ENCODE results near the gene FGF14. TPM values are rescaled to one million over a fixed set of nuclear protein-coding genes. Genes with fewer than 3 reads are reported as not detected.

Gene FGF14
- total RNA-seq, 2 donors from 2014 or later = under 0.01 to 0.28 TPM

DNA sequence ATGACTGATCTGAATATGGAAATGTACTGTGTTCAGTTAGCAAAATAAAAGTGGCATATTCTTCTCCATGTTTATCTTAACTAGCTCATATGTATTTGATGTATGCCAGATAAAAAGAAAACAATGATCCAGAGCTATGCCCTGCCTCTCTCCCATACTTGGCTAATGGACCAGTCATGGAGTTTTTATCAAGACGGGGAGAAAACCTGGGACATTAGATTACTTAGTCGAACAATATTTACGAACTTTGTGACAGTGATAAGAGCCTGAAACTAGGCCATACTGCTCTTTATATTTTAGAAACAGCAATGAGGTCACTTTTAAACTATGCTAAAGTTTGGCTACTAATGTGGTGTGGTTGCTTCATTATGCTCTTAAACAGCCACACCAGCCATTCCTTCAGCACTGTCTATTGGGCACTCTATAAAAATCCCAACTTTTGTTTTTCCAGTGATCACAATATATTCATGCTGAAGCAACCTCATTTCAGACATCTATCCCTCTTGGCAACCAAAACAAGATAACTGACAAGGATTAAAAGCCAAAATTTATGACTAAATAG, 265.0 kb downstream of the FGF14 start:
- H3K27me3 ChIP-seq (replicated peaks; ENCODE audit: insufficient read depth) = no peaks in the 10 kb centered on the region
- intact Hi-C loops (cut with DNase I) = no loop called here
- H3K27ac ChIP-seq = no peak overlapping the region
- H3K4me3 ChIP-seq = no peak overlapping the region
- H3K36me3 ChIP-seq = no peaks in the 10 kb centered on the region
- WGBS = 74% methylated on average over 3 of the region's 3 CpGs
- TF ChIP-seq, protein P1, sequence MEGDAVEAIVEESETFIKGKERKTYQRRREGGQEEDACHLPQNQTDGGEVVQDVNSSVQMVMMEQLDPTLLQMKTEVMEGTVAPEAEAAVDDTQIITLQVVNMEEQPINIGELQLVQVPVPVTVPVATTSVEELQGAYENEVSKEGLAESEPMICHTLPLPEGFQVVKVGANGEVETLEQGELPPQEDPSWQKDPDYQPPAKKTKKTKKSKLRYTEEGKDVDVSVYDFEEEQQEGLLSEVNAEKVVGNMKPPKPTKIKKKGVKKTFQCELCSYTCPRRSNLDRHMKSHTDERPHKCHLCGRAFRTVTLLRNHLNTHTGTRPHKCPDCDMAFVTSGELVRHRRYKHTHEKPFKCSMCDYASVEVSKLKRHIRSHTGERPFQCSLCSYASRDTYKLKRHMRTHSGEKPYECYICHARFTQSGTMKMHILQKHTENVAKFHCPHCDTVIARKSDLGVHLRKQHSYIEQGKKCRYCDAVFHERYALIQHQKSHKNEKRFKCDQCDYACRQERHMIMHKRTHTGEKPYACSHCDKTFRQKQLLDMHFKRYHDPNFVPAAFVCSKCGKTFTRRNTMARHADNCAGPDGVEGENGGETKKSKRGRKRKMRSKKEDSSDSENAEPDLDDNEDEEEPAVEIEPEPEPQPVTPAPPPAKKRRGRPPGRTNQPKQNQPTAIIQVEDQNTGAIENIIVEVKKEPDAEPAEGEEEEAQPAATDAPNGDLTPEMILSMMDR (IDR thresholded peaks at IDR 0.05) = no peak
- TF ChIP-seq POLR2A (IDR thresholded peaks at IDR 0.05) = no peak
- no peak for TF ChIP-seq POLR2AphosphoS5 (IDR thresholded peaks at IDR 0.05)
- no peaks in the 10 kb centered on the region for H3K9me3 ChIP-seq
- no peak for DNase-seq (ENCODE audit: low spot score)
- no peaks in the 10 kb centered on the region for H3K4me1 ChIP-seq (replicated peaks)

DNA sequence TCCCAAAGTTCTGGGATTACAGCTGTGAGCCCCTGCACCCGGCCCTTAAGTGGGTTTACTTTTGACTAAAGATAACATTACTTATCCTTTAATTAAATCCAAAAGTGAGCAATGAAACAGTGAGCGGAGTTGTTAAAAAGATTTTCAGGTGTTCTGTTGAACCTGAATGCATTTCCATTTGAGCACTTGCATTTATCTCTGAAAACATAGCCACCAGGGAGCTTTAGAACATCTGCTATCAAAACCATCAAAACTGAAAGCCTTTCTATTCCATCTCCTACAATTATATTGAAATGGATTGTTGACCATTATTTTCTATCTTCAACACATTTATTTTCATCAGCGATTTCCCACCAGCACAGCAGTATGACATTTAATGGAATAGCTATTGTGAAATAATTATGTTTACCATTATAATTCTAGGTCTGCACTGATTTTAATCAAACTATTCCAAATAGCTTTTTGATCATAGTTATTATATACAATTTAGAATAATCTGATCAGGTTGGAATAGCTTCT, 269.0 kb downstream of the FGF14 start:
- intact Hi-C loops (cut with DNase I) = no loop called here
- Histone ChIP-seq H3K27me3 (replicated peaks; ENCODE audit: insufficient read depth) (no peaks in the 10 kb centered on the region), H3K9me3 (no peaks in the 10 kb centered on the region), H3K27ac (no peak overlapping the region), H3K36me3 (no peaks in the 10 kb centered on the region), H3K4me3 (no peak overlapping the region), H3K4me1 (replicated peaks) (no peaks in the 10 kb centered on the region)
- DNase-seq (ENCODE audit: low spot score) = no peak
- TF ChIP-seq POLR2AphosphoS5 (IDR thresholded peaks at IDR 0.05) (no peak), POLR2A (IDR thresholded peaks at IDR 0.05) (no peak)
- TF ChIP-seq, protein P1 (IDR thresholded peaks at IDR 0.05) = no peak
- 74% methylated on average over 3 of the region's 3 CpGs for WGBS

DNA sequence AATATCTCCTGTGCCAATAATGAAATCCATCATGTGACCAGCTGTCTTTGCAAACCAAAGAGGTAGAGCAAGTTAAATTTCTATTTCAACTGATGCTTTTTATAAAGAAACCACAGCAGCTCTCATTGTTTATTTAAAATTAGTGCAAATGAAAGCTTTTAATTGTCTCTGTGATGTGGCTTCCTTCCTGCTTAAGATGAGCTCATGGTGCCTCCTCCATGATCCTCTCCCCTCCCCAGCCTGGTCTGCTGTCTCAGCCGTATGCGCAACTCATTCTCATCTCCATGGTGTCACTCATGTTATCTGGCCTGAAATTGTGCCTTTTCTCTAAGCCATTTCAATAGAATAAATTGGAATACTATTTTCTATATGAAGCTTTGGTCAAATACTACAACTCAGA, 270.6 kb downstream of the FGF14 start:
- intact Hi-C loops (cut with DNase I) = no loop called here
- WGBS = 81% methylated on average over 2 of the region's 2 CpGs

DNA sequence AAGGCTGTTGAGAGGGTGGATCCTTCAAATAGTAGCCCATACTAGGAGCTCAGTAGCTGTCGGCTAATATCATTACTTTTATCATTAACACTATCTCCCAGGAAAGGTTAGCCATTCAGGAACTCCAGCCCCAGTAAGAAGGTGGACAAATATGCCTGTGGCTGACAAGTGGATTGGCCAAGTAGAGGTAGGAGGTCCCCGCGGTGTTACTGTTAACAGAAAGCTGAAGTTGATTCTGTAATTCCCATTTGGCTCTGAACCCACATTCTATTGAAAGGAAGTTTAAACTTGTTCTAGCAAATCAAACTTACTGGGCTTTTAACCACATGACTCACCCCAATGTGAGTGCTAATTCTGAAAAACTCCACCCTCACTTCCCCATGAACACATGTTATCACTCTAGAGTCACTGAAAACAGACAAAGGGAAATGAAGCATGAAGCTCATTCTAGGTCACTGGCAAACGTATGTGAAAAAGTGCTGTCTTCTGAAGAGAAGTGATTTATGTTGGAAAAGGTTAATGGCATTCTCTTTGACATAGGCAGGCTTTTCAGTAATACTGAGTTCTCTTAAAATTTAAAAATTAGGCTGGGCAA, 273.5 kb downstream of the FGF14 start:
- TF ChIP-seq POLR2A (IDR thresholded peaks at IDR 0.05) = no peak
- peak; percentile 42 for TF ChIP-seq POLR2AphosphoS5 (IDR thresholded peaks at IDR 0.05)
- TF ChIP-seq, protein P1 (IDR thresholded peaks at IDR 0.05) = no peak
- no peak overlapping the region for H3K27ac ChIP-seq
- H3K4me3 ChIP-seq = no peak overlapping the region
- H3K36me3 ChIP-seq = no peaks in the 10 kb centered on the region
- no peaks in the 10 kb centered on the region for H3K4me1 ChIP-seq (replicated peaks)
- intact Hi-C loops (cut with DNase I) = no loop called here
- 31% methylated on average over 4 of the region's 4 CpGs for WGBS
- peak; percentile 28 for DNase-seq (ENCODE audit: low spot score)
- no peaks in the 10 kb centered on the region for H3K9me3 ChIP-seq
- no peaks in the 10 kb centered on the region for H3K27me3 ChIP-seq (replicated peaks; ENCODE audit: insufficient read depth)

More for the DNA sequence above, 270.6 kb downstream of the FGF14 start:
- no peaks in the 10 kb centered on the region for H3K36me3 ChIP-seq
- H3K9me3 ChIP-seq = no peaks in the 10 kb centered on the region
- H3K27me3 ChIP-seq (replicated peaks; ENCODE audit: insufficient read depth) = no peaks in the 10 kb centered on the region
- TF ChIP-seq POLR2AphosphoS5 (IDR thresholded peaks at IDR 0.05) (no peak), POLR2A (IDR thresholded peaks at IDR 0.05) (no peak)
- TF ChIP-seq, protein P1 (IDR thresholded peaks at IDR 0.05) = no peak
- no peak for DNase-seq (ENCODE audit: low spot score)
- no peak overlapping the region for H3K27ac ChIP-seq
- H3K4me1 ChIP-seq (replicated peaks) = no peaks in the 10 kb centered on the region
- H3K4me3 ChIP-seq = no peak overlapping the region

DNA sequence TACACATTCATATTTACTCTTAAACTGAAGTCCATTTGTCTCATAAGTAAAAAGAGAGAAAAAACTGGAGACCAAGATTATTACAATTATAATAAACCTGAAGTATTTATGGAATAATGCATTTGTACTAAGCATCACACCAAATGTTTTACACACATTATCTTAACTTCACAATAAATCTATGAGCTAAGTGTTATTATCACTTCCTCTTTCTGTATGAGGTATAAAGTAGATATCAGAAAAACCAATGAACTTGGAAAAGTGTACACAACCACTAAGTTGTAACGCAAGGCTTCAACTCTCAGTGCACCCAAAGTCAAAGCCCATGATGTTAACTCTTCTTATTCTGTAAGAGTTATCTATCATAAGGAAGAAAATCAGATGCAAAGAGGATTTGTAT, 274.7 kb downstream of the FGF14 start:
- TF ChIP-seq, protein P1 (IDR thresholded peaks at IDR 0.05) = no peak
- TF ChIP-seq POLR2AphosphoS5 (IDR thresholded peaks at IDR 0.05) = no peak
- TF ChIP-seq POLR2A (IDR thresholded peaks at IDR 0.05) = no peak
- no peaks in the 10 kb centered on the region for H3K36me3 ChIP-seq
- intact Hi-C loops (cut with DNase I) = no loop called here
- no peak overlapping the region for H3K4me3 ChIP-seq
- no peaks in the 10 kb centered on the region for H3K4me1 ChIP-seq (replicated peaks)
- WGBS = 74% methylated on average over 1 of the region's 1 CpG
- no peaks in the 10 kb centered on the region for H3K9me3 ChIP-seq
- DNase-seq (ENCODE audit: low spot score) = no peak
- H3K27me3 ChIP-seq (replicated peaks; ENCODE audit: insufficient read depth) = no peaks in the 10 kb centered on the region
- no peak overlapping the region for H3K27ac ChIP-seq
